Measurements from ENCODE around the gene ARHGEF39. TPM values are rescaled to one million over a fixed set of nuclear protein-coding genes. Genes with fewer than 3 reads are reported as not detected.

Gene ARHGEF39
- total RNA-seq, 1 donor from 2014 or later = 0.24 TPM

DNA sequence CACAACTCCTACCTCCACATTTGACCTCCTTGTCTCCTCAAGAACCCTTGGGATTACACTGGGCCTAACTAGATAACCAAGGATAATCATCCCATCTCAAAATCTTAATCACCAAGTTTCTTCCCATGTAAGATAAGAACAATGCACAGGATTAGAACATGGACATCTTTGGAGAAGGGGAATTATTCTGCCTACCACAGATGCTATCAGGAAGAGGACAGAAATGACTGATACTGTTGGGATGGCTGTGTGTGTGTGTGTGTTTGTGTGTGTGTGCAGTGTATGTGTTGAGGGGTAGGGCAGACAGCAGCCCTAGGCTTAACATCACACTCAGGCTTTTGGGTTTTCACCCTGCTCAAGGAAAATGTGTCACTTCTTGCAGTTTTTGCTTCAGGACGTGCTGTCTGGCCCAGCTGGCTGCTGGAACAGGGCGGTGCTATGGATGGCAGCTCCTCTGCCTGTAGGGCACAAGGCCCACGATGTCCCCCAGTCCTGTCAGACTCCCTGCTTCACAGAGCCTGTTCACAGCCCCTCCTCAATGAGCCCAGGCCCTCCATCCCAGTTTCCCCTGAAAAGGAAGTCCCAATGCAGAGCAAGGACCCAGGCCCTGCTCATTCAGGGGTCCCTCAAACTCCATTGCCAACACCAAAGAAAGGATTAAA is 16.5 kb upstream of the ARHGEF39 start:
- DNase-seq (no peak), ATAC-seq (ENCODE audit: poor library complexity) (no peak)
- intact Hi-C loops (cut with DNase I) = no loop called here

DNA sequence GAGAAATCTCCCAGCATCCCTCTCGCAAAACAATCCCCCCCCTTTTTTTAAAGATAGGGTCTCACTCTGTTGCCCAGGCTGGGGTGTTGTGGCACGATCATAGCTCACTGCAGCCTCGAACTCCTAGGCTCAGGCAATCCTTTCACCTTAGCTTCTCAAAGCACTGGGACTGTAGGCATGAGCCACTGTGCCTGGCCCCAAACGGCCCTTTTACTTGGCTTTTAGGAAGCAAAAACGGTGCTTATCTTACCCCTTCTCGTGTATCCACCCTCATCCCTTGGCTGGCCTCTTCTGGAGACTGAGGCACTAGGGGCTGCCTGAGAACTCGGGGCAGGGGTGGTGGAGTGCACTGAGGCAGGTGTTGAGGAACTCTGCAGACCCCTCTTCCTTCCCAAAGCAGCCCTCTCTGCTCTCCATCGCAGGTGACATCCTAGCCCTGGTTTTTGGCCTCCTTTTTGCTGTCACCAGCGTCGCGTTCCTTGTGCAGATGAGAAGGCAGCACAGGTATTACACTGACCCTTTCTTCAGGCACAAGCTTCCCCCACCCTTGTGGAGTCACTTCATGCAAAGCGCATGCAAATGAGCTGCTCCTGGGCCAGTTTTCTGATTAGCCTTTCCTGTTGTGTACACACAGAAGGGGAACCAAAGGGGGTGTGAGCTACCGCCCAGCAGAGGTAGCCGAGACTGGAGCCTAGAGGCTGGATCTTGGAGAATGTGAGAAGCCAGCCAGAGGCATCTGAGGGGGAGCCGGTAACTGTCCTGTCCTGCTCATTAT is 15.5 kb upstream of the ARHGEF39 start:
- intact Hi-C loops (cut with DNase I) = no loop called here
- DNase-seq (no peak), ATAC-seq (ENCODE audit: poor library complexity) (peak; percentile 6)

DNA sequence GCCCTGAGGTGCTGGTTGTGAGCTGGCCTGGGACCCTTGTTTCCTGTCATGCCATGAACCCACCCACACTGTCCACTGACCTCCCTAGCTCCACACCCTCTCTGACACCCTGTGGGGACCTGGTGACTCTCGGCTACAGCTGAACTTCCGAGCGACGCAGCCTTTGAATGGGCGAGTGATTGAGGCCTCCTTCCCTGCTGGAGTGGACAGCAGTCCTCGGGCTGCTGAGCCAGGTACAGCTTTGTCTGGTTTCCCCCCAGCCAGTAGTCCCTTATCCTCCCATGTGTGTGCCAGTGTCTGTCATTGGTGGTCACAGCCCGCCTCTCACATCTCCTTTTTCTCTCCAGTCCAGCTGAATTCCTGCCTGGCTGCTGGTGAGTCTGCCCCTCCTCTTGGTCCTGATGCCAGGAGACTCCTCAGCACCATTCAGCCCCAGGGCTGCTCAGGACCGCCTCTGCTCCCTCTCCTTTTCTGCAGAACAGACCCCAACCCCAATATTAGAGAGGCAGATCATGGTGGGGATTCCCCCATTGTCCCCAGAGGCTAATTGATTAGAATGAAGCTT is 14.9 kb upstream of the ARHGEF39 start:
- no peak for ATAC-seq (ENCODE audit: poor library complexity)
- no peak for DNase-seq
- intact Hi-C loops (cut with DNase I) = no loop called here

- ATAC-seq (ENCODE audit: poor library complexity) = no peak
- intact Hi-C loops (cut with DNase I) = no loop called here
- no peak for DNase-seq
Observed at GRCh38 chr9:35679091-35679490, 14.1 kb upstream of the ARHGEF39 start.

DNA sequence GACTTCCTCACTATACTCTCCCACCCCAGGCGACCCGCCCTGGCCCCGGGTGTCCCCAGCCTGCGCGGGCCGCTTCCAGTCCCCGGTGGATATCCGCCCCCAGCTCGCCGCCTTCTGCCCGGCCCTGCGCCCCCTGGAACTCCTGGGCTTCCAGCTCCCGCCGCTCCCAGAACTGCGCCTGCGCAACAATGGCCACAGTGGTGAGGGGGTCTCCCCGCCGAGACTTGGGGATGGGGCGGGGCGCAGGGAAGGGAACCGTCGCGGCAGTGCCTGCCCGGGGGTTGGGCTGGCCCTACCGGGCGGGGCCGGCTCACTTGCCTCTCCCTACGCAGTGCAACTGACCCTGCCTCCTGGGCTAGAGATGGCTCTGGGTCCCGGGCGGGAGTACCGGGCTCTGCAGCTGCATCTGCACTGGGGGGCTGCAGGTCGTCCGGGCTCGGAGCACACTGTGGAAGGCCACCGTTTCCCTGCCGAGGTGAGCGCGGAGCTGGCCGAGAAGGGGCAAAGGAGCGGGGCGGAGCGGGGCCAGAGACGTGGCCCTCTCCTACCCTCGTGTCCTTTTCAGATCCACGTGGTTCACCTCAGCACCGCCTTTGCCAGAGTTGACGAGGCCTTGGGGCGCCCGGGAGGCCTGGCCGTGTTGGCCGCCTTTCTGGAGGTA is 10.9 kb upstream of the ARHGEF39 start:
- DNase-seq = peak; percentile 61
- ATAC-seq (ENCODE audit: poor library complexity) = peak; percentile 48
- intact Hi-C loops (cut with DNase I) = no loop called here

- ATAC-seq (ENCODE audit: poor library complexity) = no peak
- intact Hi-C loops (cut with DNase I) = no loop called here
Observed at GRCh38 chr9:35675204-35675603, 10.2 kb upstream of the ARHGEF39 start.

GRCh38 chr9:35674025-35674361 is 9.0 kb upstream of the ARHGEF39 start:
- DNase-seq = no peak
- ATAC-seq (ENCODE audit: poor library complexity) = no peak
- intact Hi-C loops (cut with DNase I) = no loop called here

More at GRCh38 chr9:35675204-35675603, 10.2 kb upstream of the ARHGEF39 start:
- DNase-seq = no peak

GRCh38 chr9:35673132-35674024 is 8.4 kb upstream of the ARHGEF39 start, which contains the start of gene CA9:
Gene CA9, plus strand, starts transcription at chr9:35673928. Its CDS starts 32 bp downstream, at chr9:35673960.
- ATAC-seq (ENCODE audit: poor library complexity) = peak; percentile 84
- intact Hi-C loops (cut with DNase I) = no loop called here
- peak; percentile 71 for DNase-seq

- no peak for DNase-seq
- no peak for ATAC-seq (ENCODE audit: poor library complexity)
- intact Hi-C loops (cut with DNase I) = no loop called here
Observed at GRCh38 chr9:35669331-35670145, 4.5 kb upstream of the ARHGEF39 start.

DNA sequence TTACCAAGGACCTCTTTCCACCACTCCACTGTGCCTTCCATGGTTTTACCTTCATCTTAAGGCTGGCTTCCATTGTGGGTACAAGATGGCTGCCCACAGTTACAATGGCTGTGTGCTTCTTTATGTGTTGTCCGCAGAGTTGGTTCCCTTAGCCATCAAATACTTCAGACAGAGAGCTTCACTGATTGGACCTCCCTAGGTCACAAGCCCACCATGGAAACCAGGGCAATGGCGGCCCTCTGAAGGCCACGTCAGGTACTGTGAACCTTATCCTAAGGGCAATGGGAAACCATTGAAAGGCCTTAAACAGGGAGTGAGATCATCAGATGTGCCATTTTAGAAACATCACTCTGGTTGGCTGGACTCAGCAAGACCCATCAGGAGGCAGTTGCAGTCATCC is 2.9 kb upstream of the ARHGEF39 start:
- ATAC-seq (ENCODE audit: poor library complexity) (no peak), DNase-seq (no peak)
- intact Hi-C loops (cut with DNase I) = no loop called here

DNA sequence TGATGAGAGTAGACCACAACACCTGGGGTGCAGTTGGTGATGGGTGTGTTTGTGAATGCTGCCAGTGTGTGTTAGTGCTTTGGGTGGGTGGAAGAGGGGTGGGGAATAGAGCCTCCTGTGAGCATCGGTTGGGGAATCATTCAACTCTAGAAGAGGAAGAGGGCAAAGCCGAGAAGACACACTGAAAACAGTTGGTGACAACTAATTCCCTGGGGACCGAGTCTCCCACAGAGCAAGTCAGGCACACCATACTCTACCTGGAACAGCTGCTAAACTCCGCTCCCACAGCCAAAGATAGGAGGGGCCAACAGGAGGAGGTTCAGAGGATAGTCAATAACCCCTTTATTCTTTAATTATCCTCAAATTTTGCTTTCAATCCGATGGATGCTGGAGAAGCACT is 1.6 kb upstream of the ARHGEF39 start:
- intact Hi-C loops (cut with DNase I) = no loop called here
- ATAC-seq (ENCODE audit: poor library complexity) (no peak), DNase-seq (no peak)

DNA sequence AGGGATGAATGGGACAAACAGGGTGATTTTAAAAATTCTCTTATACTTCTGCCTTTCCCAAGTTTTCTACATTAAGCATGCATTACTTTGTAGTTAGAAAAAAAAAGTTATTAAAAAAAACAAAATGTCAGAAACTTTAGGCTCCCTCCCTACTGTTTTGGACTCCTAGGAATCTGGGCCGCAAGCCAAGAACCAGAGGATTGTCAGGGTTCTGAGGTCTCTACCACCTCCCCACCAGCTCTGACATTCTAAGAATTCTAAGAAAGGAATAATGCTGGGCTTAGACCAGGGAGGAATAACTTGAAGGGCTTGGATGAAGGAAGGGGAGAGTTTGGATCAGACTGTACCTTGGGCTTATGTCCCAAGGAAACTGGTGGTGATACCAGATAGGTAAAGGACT is 1.1 kb upstream of the ARHGEF39 start:
- ATAC-seq (ENCODE audit: poor library complexity) (no peak), DNase-seq (no peak)
- intact Hi-C loops (cut with DNase I) = no loop called here

DNA sequence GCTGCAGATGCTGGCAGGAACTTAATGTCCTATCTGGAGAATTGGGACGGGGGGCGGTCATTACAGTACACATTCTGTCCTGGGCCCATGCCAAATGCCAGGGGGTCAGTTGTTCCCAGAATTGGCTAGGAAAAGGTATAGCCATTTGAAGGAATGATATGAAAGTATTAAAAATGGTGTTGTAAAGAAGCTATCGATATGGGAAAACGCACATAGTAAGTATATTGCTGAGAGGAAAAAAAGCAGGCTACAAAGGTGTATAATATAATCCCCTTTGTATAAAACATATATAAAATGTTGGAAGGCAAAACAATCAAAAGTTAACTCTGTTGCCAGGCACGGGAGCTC is 450 bp upstream of the ARHGEF39 start:
- ATAC-seq (ENCODE audit: poor library complexity) (no peak), DNase-seq (no peak)
- intact Hi-C loops (cut with DNase I) = no loop called here

- intact Hi-C loops (cut with DNase I) = loop anchor here (5.0 kb wide), 2 partner anchors 35 to 65 kb away; no protein-coding TSS in a partner anchor
- ATAC-seq (ENCODE audit: poor library complexity) = no peak
Observed at GRCh38 chr9:35662437-35662836, 2.6 kb downstream of the ARHGEF39 start.

GRCh38 chr9:35661756-35662350 is 3.1 kb downstream of the ARHGEF39 start:
- DNase-seq (no peak), ATAC-seq (ENCODE audit: poor library complexity) (no peak)
- intact Hi-C loops (cut with DNase I) = loop anchor here (5.0 kb wide), 2 partner anchors 35 to 65 kb away; no protein-coding TSS in a partner anchor

More at GRCh38 chr9:35662437-35662836, 2.6 kb downstream of the ARHGEF39 start:
- DNase-seq = no peak

- intact Hi-C loops (cut with DNase I) = loop anchor here (5.0 kb wide), 2 partner anchors 36 to 66 kb away; no protein-coding TSS in a partner anchor
- no peak for DNase-seq
- no peak for ATAC-seq (ENCODE audit: poor library complexity)
Observed at GRCh38 chr9:35660966-35661415, 4.0 kb downstream of the ARHGEF39 start.

DNA sequence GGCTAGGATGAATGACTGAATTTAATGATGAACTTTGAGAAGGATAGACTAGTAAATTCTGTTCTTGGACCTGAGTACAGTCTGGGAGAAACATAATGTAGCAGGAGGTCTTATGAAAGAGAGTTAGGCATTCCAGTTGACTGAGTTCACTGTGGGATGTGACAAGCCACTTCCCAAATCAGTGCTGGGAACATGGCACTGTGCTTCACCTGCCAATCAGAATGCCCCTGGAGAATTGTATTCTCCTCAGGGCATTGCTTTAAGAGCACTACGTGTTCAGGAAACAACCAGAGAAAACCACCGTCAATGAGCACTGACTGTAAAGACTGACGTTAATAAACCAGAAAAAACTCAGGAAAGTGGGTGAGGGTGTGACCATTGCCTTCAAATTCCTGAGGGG is 5.7 kb downstream of the ARHGEF39 start:
- ATAC-seq (ENCODE audit: poor library complexity) = peak; percentile 18
- intact Hi-C loops (cut with DNase I) = no loop called here
- DNase-seq = no peak

All from Right ventricle myocardium superior (tissue), 1 donor.